GM15510 (cell line): ENCODE data around the gene LDLR.

Experiments used
- POLR2A ChIP-seq: IDR thresholded peaks from 3 replicates; pipeline ENCODE4 v1.6.1; 2011; ENCODE audit warnings: borderline replicate concordance; ENCODE audit not compliant: insufficient read length; ENCODE audit errors: extremely low read depth

Gene LDLR

GRCh38 chr19:11089254-11090013 lies at the start of gene LDLR:
LDLR (plus strand) TSS chr19:11089463; CDS start chr19:11089549, 86 bp downstream.
- TF ChIP-seq POLR2A = peak; percentile 96

- no peak for TF ChIP-seq POLR2A
Measured at GRCh38 chr19:11041194-11041593, 48.1 kb upstream of the LDLR start.

- no peak for TF ChIP-seq POLR2A
Measured at GRCh38 chr19:11041966-11042627, 47.2 kb upstream of the LDLR start.

- TF ChIP-seq POLR2A = no peak
Measured at GRCh38 chr19:11044431-11044830, 44.8 kb upstream of the LDLR start.

GRCh38 chr19:11045536-11045935 lies 43.7 kb upstream of the LDLR start:
- TF ChIP-seq POLR2A = no peak

GRCh38 chr19:11046605-11047354 lies 42.5 kb upstream of the LDLR start:
- no peak for TF ChIP-seq POLR2A

- no peak for TF ChIP-seq POLR2A
Measured at GRCh38 chr19:11047866-11048265, 41.4 kb upstream of the LDLR start.

GRCh38 chr19:11050323-11051114 lies 38.7 kb upstream of the LDLR start:
- TF ChIP-seq POLR2A = no peak

GRCh38 chr19:11053817-11054195 lies 35.5 kb upstream of the LDLR start:
- TF ChIP-seq POLR2A = no peak

- no peak for TF ChIP-seq POLR2A
Measured at GRCh38 chr19:11054200-11054599, 35.1 kb upstream of the LDLR start.

GRCh38 chr19:11054628-11055027 lies 34.6 kb upstream of the LDLR start:
- TF ChIP-seq POLR2A = no peak

- TF ChIP-seq POLR2A = no peak
Measured at GRCh38 chr19:11058246-11059030, 30.8 kb upstream of the LDLR start.

GRCh38 chr19:11059511-11060358 lies 29.5 kb upstream of the LDLR start:
- no peak for TF ChIP-seq POLR2A
